IMR-90 (cell line): ENCODE data around the gene LRRC56.

Experiments
- BHLHE40 ChIP-seq: fragments of 150-350 bp; IDR thresholded peaks from 2 replicates; pipeline ENCODE4 v1.6.1; 2016; ENCODE audit warnings: mild to moderate bottlenecking, low read depth, low read length
- CTCF ChIP-seq: conservative IDR thresholded peaks from 2 replicates; pipeline ENCODE4 v1.5.1; 2012; ENCODE audit warnings: mild to moderate bottlenecking, low read depth, low read length, improper control_type of control experiment
- ELK1 ChIP-seq: fragments of 150-350 bp; IDR thresholded peaks from 2 replicates; pipeline ENCODE4 v1.6.1; 2016; ENCODE audit warnings: low read depth, mild to moderate bottlenecking, low read length, moderate library complexity, borderline replicate concordance
- FOS ChIP-seq: fragments of 150-350 bp; IDR thresholded peaks from 2 replicates; pipeline ENCODE4 v1.6.1; 2016; ENCODE audit warnings: low read depth, low read length
- POLR2A ChIP-seq: IDR thresholded peaks from 2 replicates; pipeline ENCODE4 v1.6.1; 2012; ENCODE audit warnings: mild to moderate bottlenecking, low read depth, low read length
- RAD21 ChIP-seq: IDR thresholded peaks from 2 replicates; pipeline ENCODE4 v1.6.1; 2012; ENCODE audit warnings: low read length, improper control_type of control experiment
- RCOR1 ChIP-seq: IDR thresholded peaks from 2 replicates; pipeline ENCODE4 v1.6.1; 2012; ENCODE audit warnings: mild to moderate bottlenecking, low read length, improper control_type of control experiment; ENCODE audit not compliant: insufficient replicate concordance
- RFX5 ChIP-seq: IDR thresholded peaks from 2 replicates; pipeline ENCODE4 v1.8.0; 2012; ENCODE audit warnings: low read depth, mild to moderate bottlenecking, low read length, moderate library complexity
- USF2 ChIP-seq: fragments of 150-350 bp; IDR thresholded peaks from 2 replicates; pipeline ENCODE4 v1.6.1; 2017; ENCODE audit warnings: mild to moderate bottlenecking, antibody characterized with exemption, low read length, low read depth

- no peak for TF ChIP-seq CTCF
- TF ChIP-seq USF2 = no peak
- TF ChIP-seq RAD21 = no peak
- no peak for TF ChIP-seq POLR2A
- no peak for TF ChIP-seq RFX5
- TF ChIP-seq ELK1 = no peak
- TF ChIP-seq RCOR1 = no peak
- no peak for TF ChIP-seq FOS
- no peak for TF ChIP-seq BHLHE40
Measured at GRCh38 chr11:558503-558902, 21.2 kb downstream of the LRRC56 start.
